Embryonic facial prominence (tissue), 1 donor: ENCODE measurements around the gene SLC35G4.
"Not testable (repeated sequence)": the region's sequence is repeated elsewhere in the genome, so short reads cannot be mapped to it uniquely, and the experiment has no call there.

Experiments used
- DNase-seq: peaks from one replicate; pipeline ENCODE4 v3.0.0-alpha.2; 2016; ENCODE audit errors: extremely low spot score

SLC35G4 gene

GRCh38 chr18:11613611-11614010, 4.2 kb downstream of the SLC35G4 start:
- not testable (repeated sequence) for DNase-seq

GRCh38 chr18:11614042-11614441, 4.6 kb downstream of the SLC35G4 start:
- not testable (repeated sequence) for DNase-seq

DNA sequence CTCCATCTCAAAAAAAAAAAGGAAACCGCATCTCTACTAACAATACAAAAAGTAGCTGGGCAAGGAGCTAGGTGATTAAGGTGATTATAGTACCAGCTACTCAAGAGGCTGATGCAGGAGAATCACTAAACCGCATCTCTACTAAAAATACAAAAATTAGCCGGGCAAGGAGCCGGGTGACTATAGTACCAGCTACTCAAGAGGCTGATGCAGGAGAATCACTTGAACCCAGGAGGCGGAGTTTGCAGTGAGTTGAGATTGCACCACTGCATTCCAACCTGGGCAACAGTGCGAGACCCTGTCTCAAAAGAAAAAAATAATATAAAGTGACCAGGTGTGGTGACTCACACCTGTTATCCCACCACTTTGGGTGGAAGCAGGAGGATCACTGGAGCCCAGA, 5.6 kb downstream of the SLC35G4 start:
- not testable (repeated sequence) for DNase-seq

- DNase-seq, result not testable (repeated sequence)
These were observed 37.9 kb downstream of the SLC35G4 start for GRCh38 chr18:11647310-11647709.

- DNase-seq, result not testable (repeated sequence)
These were observed 38.4 kb downstream of the SLC35G4 start for GRCh38 chr18:11647804-11648203.

DNA sequence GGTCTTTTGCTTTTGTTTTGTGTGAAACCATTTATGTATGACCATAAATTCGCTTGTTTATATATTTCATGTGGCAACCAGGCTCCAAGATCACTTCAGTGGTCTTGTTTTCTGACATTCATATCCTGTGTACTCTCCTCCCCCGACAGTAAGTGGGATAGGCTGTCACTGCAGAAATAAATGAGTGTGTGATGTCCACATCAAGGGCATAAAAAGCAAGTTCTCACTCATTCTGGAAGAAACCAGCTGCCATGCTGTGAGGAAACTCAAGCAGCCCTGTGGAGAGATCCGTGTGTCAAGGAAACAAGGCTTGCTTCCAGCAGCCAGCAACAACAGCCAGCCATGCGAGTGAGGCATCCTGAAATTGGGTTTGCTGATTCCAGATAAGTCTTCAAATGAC, 40.4 kb downstream of the SLC35G4 start:
- no peak for DNase-seq

- no peak for DNase-seq
These were observed 42.5 kb downstream of the SLC35G4 start for GRCh38 chr18:11651899-11652298.

GRCh38 chr18:11653521-11653920, 44.1 kb downstream of the SLC35G4 start:
- DNase-seq, result peak; percentile 3

- DNase-seq, result peak; percentile 11
These were observed 45.6 kb downstream of the SLC35G4 start for GRCh38 chr18:11654736-11655605.

GRCh38 chr18:11655606-11655932, 46.2 kb downstream of the SLC35G4 start:
- DNase-seq, result no peak

DNA sequence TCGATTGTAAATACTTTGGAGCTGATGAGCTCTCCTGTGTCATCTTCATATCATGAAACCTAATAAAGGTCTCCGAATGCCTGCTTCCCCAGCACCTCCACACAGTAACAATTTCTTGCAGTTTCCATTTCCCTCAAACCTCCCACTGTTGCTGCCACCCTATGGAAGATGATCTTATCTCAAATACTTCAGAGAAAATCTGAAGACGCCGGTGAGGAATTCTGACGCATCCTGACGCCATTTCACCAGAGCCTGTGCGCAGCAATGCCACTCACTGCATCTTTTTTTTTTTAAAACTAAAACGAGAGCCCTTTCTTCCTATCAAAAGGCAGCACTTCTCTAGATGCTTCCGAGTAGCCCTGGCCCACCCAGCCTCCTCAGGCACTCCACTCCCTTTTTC, 47.8 kb downstream of the SLC35G4 start:
- DNase-seq, result no peak

GRCh38 chr18:11657554-11657953, 48.2 kb downstream of the SLC35G4 start:
- DNase-seq, result no peak

- no peak for DNase-seq
These were observed 48.6 kb downstream of the SLC35G4 start for GRCh38 chr18:11658019-11658418.

DNA sequence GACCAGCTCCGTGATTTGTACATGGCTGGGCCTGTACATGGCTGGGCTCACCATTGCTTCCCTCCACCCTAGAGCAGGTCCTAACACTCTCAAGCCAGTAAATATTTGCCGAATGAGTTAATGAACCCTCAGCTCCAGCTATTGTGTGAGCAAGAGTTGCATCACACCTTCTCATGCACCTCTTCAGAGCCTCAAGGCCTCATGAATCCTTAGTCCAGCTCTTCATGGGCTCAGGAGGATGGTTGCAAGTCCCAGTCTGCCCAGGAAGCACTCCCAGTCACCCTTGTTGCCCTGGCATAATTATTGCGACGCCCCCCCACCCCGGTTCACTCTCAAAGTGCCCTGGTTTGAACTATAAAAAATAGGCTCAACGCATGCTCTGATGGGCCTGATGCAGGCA, 49.6 kb downstream of the SLC35G4 start:
- no peak for DNase-seq
